ENCODE data around the gene IL1RN.

IL1RN gene

DNA sequence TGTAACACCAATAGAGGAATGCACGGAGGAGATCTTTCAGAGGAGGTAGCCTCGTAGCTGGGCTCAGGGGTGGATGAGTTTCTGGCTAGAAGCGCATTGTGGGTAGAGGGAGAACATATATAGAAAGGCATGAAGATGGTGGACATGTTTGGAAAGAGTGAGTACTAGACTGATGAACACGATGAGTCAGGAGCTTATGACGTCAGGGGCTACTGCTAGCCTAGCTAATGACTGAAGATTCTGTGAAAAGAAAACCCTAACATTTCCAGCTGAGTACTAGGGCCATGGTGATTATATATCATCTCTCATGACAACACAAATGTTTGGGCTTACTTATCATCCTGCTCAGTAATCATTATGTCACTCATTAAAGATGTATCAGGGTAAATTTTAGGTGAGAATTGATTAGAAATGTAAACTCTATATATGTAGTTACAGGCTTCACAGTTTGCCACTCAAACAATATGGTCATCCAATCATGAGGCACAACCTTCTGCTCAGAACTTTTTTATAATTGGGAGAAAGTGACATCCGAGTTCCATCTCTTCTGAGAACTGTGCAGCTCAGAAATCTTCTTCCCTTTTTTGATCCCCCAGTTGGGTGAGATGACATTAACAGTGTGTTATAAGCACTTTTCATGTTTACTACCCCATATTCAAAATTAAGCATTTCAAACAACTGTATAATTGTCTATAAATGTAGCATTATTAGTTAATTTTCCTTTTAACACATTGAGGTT lies 22.2 kb upstream of the IL1RN start:
- H3K27ac ChIP-seq, result no peak overlapping the region
- TF ChIP-seq, protein P1, sequence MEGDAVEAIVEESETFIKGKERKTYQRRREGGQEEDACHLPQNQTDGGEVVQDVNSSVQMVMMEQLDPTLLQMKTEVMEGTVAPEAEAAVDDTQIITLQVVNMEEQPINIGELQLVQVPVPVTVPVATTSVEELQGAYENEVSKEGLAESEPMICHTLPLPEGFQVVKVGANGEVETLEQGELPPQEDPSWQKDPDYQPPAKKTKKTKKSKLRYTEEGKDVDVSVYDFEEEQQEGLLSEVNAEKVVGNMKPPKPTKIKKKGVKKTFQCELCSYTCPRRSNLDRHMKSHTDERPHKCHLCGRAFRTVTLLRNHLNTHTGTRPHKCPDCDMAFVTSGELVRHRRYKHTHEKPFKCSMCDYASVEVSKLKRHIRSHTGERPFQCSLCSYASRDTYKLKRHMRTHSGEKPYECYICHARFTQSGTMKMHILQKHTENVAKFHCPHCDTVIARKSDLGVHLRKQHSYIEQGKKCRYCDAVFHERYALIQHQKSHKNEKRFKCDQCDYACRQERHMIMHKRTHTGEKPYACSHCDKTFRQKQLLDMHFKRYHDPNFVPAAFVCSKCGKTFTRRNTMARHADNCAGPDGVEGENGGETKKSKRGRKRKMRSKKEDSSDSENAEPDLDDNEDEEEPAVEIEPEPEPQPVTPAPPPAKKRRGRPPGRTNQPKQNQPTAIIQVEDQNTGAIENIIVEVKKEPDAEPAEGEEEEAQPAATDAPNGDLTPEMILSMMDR (conservative IDR thresholded peaks at IDR 0.05), result no peak
- TF ChIP-seq ZFX (IDR thresholded peaks at IDR 0.05), result no peak

DNA sequence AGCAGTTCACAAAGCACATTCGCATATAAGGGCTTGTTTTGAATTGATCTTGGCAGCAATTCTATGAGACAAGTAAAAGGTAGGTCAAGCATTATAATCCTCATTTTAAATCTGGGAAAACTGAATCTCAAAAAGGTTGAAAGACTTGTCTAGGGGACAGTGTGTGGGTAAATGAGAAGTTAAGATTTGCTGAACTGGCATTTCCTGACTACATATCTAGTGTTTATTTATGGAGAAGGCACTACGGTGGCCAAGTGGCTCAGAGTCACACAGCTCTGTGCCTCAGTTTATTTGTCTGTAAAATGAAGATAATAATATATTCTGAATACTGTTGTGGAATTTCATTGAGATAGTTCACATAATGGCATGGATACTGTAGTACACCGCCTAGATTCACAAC lies 16.3 kb upstream of the IL1RN start:
- TF ChIP-seq, protein P1 (conservative IDR thresholded peaks at IDR 0.05), result no peak
- no peak for TF ChIP-seq ZFX (IDR thresholded peaks at IDR 0.05)
- H3K27ac ChIP-seq, result no peak overlapping the region

DNA sequence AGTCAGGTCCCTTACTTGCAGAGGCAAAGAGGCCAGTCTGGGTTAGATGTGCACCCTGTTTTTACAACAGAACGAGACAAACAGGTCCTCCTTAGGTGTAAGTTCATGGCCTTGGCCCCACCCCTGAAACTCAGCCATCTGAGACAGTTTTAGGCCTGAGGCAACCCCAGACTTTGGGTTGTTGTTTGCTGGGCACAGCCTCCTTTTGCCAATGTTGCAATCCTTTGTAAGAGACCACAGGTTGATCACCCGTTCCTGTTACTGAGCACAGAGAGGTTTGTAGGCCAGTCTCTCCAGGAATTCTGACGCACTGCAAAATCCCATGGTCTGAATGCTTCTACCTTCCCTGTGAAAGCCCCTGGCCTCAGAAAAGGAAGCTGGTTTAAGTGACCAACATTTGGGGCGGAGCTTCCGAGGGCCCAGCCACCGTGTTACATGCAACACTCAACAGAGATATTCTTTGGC lies 15.5 kb upstream of the IL1RN start:
- H3K27ac ChIP-seq, result no peak overlapping the region
- TF ChIP-seq ZFX (IDR thresholded peaks at IDR 0.05), result no peak
- TF ChIP-seq, protein P1 (conservative IDR thresholded peaks at IDR 0.05), result no peak

DNA sequence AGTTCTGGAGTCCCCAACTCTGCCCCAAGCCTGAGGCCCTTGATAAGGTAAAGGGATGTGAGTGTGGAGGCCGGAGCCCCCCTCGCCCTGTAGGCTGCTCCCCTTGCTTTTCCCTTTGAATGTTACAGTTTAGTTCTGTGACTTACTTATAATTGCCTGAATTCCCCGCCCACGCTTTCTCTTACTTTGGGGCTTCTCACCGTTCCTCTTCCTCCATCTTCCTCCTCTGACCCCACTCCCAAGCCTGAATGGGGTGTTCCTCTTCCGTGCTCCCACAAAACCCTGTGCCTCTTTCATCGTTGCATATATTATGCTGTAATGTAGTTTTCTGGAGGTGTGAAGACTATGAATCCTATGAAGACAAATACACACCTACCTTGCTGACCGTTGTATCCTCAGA lies 15.0 kb upstream of the IL1RN start:
- H3K27ac ChIP-seq, result no peak overlapping the region
- TF ChIP-seq, protein P1 (conservative IDR thresholded peaks at IDR 0.05), result no peak
- TF ChIP-seq ZFX (IDR thresholded peaks at IDR 0.05), result no peak

DNA sequence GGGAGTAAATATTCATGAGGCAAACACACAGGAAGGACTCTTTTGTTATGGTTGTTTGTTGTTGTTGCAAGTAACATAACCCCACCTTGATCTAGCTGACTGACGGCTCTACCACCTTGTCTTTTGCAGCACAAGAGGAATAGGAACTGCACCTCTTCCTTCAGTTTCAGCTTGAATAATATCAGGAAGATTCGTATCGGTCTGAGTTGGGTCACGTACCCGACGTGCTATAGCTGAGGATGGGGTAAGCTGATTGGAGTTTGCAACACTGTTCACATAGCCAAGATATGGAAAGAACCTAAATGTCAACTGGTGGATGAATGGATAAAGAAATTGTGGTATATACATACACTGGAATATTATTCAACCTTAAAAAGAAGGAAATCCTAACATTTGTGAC lies 14.5 kb upstream of the IL1RN start:
- no peak overlapping the region for H3K27ac ChIP-seq

DNA sequence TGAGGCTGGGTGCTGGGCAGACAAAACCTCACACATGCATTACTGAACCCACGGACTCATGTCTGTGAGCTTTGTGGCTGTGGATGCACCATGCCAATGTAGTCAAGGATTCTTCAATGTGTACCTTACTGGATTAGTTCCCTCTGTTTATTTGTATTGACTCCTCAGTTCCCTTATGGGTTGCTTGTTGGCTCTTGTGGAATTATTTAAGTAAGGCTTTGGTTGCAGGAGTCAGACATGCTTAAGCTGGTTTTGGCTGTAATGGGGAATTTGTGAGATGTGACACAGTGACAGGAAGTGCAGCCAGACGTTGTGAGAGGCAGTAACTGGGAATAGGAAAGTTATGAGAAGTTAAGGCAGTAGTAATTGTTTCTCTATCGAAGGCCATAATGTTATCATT lies 13.6 kb upstream of the IL1RN start:
- no peak overlapping the region for H3K27ac ChIP-seq
- TF ChIP-seq ZFX (IDR thresholded peaks at IDR 0.05), result no peak
- TF ChIP-seq, protein P1 (conservative IDR thresholded peaks at IDR 0.05), result no peak

More for the DNA sequence above, 14.5 kb upstream of the IL1RN start:
- TF ChIP-seq ZFX (IDR thresholded peaks at IDR 0.05), result no peak
- TF ChIP-seq, protein P1 (conservative IDR thresholded peaks at IDR 0.05), result no peak

DNA sequence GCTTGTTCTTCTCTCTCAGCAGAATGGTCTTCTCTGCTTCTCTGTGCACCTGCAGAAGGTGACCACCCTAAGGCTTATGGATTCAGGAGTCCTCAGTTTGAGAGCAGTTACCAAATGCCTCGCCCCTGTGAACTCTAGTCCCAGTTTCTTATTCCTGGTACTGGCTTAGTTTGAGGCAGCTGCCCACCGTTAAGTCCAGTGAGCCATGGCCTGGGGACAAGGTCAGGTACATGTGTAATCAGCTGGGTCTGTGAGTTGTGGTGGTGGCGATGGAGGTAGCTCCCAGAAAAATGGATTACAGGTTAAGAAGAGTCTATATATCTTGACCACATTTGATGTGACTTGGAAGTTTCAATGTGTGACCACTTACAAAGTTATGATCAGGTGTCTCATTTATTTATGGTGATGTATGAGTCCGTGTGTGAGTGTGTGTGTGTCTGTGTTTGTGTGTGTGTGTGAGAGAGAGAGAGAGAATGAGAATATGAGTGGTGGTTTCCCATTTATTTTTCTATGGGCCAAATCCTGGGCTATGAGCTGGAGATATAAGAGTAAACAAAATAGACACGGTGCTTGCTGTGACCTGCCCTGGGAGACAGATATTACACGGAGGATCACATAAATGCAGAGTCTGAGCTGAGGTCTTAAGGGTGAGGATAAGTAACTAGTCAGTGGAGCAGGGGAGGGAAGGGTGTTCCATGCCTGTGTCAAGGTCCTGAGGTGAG lies 13.0 kb upstream of the IL1RN start:
- TF ChIP-seq ZFX (IDR thresholded peaks at IDR 0.05), result no peak
- TF ChIP-seq, protein P1 (conservative IDR thresholded peaks at IDR 0.05), result no peak
- H3K27ac ChIP-seq, result no peak overlapping the region
